MCF 10A (cell line): ENCODE data around the gene TRDMT1. TPM values are rescaled to one million over a fixed set of nuclear protein-coding genes. Genes with fewer than 3 reads are reported as not detected.

Source experiments
- BruUV-seq: library from RNA; stranded (reverse); fragments of 400-500 nt; replicated peaks from 2 replicates; lab custom pipeline; 2021; lab: Mats Ljungman, UMichigan
- CTCF ChIA-PET: fragments of 300-600 bp; sonication (Branson Sonifier 250); formaldehyde crosslinking; extraction: SDS; loops from one replicate; lab custom pipeline; 2021; ENCODE audit warnings: antibody characterized with exemption, inconsistent platforms; lab: Yijun Ruan, JAX
- POLR2A ChIA-PET: fragments of 300-600, 350-650 bp; sonication (Branson Sonifier 250); formaldehyde crosslinking; extraction: SDS; loops from one replicate; lab custom pipeline; 2020; ENCODE audit warnings: antibody characterized with exemption, inconsistent platforms; lab: Yijun Ruan, JAX
- DNase-seq: peaks from one replicate; pipeline ENCODE4 v3.0.0-alpha.2; 2018; ENCODE audit not compliant: unreplicated experiment
- H3K27ac Mint-ChIP-seq: one replicate; pipeline ENCODE4 v1.8.0; 2022; ENCODE audit warnings: mild to moderate bottlenecking, low read depth, mixed read lengths; ENCODE audit not compliant: unreplicated experiment
- H3K27me3 Mint-ChIP-seq: one replicate; pipeline ENCODE4 v1.8.0; 2022; ENCODE audit warnings: mixed read lengths; ENCODE audit not compliant: insufficient read depth, unreplicated experiment
- H3K36me3 Mint-ChIP-seq: one replicate; pipeline ENCODE4 v1.8.0; 2022; ENCODE audit warnings: mild to moderate bottlenecking, moderate library complexity, mixed read lengths; ENCODE audit not compliant: insufficient read depth, unreplicated experiment
- H3K4me1 Mint-ChIP-seq: one replicate; pipeline ENCODE4 v1.8.0; 2022; ENCODE audit warnings: mixed read lengths; ENCODE audit not compliant: insufficient read depth, unreplicated experiment
- H3K4me3 Mint-ChIP-seq: one replicate; pipeline ENCODE4 v1.8.0; 2022; ENCODE audit warnings: mild to moderate bottlenecking, moderate library complexity, mixed read lengths; ENCODE audit not compliant: unreplicated experiment
- H3K9me3 Mint-ChIP-seq: one replicate; pipeline ENCODE4 v1.8.0; 2022; ENCODE audit warnings: mixed read lengths; ENCODE audit not compliant: unreplicated experiment
- intact Hi-C: fragments of 100-400 bp; cut with micrococcal nuclease; formaldehyde crosslinking; loops from 2 replicates; pipeline ENCODE4 v1.14.1; 2022
- total RNA-seq: library from RNA; stranded (reverse); gene quantifications from 2 replicates; pipeline ENCODE4 v1.2.3, GENCODE V29; 2022
- TF ChIP-seq, protein P1 (sequence below): fragments of 200-600 bp; IDR thresholded peaks from one replicate; pipeline ENCODE4 v1.8.0; 2022; ENCODE audit warnings: antibody characterized with exemption, mild to moderate bottlenecking; ENCODE audit not compliant: unreplicated experiment

TRDMT1 gene
- total RNA-seq, 1 experiment from 2014 or later, result 8.7 TPM

DNA sequence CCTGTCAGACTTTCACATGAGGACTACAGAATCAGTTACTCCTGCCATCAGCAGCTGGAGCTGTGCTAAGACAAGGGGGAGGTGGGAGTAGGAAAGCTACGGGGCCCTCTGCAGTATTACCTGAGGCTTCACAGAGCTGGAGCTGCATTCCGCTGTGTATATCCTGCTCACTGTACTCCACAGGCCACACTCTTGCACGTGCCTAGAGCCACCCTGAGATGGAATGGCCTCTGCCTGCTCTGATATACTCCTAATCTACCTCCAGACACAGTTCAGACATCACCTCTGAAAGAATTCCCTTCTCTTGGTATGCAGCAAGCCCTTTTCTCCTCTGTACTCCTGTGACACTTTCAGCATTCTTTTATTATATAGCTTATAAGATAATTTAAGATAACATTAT is 34.8 kb downstream of the TRDMT1 start:
- CTCF ChIA-PET, result interaction anchor here (0.9 kb wide), 2 partner anchors 8 to 12 kb away, joined by 3 read pairs; no protein-coding TSS in a partner anchor
- no TSS peak for BruUV-seq

DNA sequence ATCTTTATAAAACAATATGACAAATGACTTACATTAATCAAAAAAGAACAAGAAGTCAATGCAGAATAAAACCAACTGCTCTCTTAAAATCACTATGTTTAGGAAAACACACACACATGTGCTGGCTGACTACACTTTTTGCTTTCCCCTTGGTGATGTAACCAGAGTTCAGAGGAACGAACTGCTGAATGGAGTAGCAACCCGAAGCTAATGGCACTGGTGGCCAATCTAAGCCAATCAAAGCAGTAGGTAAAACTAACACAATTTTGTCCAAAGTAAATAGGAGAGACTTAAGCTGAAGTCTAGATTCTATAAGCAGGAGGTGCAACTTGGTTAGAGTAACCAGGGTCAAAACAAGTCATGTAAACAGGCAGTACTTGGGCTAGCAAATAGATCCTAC is 38.6 kb downstream of the TRDMT1 start:
- Mint-ChIP-seq H3K27ac (no peak overlapping the region), H3K4me1 (no peaks in the 10 kb centered on the region), H3K4me3 (no peak overlapping the region), H3K36me3 (no peaks in the 10 kb centered on the region), H3K27me3 (no peaks in the 10 kb centered on the region), H3K9me3 (no peaks in the 10 kb centered on the region)
- intact Hi-C loops, result no loop called here
- TF ChIP-seq, protein P1, sequence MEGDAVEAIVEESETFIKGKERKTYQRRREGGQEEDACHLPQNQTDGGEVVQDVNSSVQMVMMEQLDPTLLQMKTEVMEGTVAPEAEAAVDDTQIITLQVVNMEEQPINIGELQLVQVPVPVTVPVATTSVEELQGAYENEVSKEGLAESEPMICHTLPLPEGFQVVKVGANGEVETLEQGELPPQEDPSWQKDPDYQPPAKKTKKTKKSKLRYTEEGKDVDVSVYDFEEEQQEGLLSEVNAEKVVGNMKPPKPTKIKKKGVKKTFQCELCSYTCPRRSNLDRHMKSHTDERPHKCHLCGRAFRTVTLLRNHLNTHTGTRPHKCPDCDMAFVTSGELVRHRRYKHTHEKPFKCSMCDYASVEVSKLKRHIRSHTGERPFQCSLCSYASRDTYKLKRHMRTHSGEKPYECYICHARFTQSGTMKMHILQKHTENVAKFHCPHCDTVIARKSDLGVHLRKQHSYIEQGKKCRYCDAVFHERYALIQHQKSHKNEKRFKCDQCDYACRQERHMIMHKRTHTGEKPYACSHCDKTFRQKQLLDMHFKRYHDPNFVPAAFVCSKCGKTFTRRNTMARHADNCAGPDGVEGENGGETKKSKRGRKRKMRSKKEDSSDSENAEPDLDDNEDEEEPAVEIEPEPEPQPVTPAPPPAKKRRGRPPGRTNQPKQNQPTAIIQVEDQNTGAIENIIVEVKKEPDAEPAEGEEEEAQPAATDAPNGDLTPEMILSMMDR, result no peak
- POLR2A ChIA-PET, result no interaction called here
- BruUV-seq, result no TSS peak
- no peak for DNase-seq
- CTCF ChIA-PET, result no interaction called here

More for the DNA sequence above, 34.8 kb downstream of the TRDMT1 start:
- no peaks in the 10 kb centered on the region for H3K9me3 Mint-ChIP-seq
- POLR2A ChIA-PET, result no interaction called here
- no peaks in the 10 kb centered on the region for H3K27me3 Mint-ChIP-seq
- no peak overlapping the region for H3K27ac Mint-ChIP-seq
- no peak for DNase-seq
- TF ChIP-seq, protein P1, result no peak
- no peak overlapping the region for H3K4me3 Mint-ChIP-seq
- intact Hi-C loops, result no loop called here
- no peaks in the 10 kb centered on the region for H3K36me3 Mint-ChIP-seq
- H3K4me1 Mint-ChIP-seq, result no peaks in the 10 kb centered on the region

DNA sequence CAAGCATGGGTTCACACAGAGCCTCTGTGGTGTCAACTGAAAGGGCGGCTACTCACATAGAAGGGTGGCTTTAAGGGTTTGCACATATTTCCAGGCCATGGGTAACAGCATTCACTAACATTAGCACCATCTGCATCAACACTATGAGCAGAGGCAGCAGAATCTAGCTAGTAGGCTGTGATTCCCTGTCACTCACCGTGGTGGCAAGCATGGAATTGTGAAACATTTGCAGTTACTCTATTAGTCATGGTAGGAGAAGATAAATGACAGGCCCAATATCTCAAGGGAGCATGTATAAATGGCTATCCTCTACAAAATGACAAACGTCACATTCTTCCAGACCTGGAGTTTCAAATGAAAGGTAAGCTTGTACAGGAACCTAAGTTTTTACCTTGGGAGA is 39.7 kb downstream of the TRDMT1 start:
- intact Hi-C loops, result no loop called here
- no peak overlapping the region for H3K4me3 Mint-ChIP-seq
- H3K9me3 Mint-ChIP-seq, result no peaks in the 10 kb centered on the region
- TF ChIP-seq, protein P1, result no peak
- ChIA-PET POLR2A (no interaction called here), CTCF (no interaction called here)
- DNase-seq, result peak; percentile 18
- no peaks in the 10 kb centered on the region for H3K36me3 Mint-ChIP-seq
- H3K27ac Mint-ChIP-seq, result no peak overlapping the region
- no peaks in the 10 kb centered on the region for H3K4me1 Mint-ChIP-seq
- H3K27me3 Mint-ChIP-seq, result no peaks in the 10 kb centered on the region
- no TSS peak for BruUV-seq

DNA sequence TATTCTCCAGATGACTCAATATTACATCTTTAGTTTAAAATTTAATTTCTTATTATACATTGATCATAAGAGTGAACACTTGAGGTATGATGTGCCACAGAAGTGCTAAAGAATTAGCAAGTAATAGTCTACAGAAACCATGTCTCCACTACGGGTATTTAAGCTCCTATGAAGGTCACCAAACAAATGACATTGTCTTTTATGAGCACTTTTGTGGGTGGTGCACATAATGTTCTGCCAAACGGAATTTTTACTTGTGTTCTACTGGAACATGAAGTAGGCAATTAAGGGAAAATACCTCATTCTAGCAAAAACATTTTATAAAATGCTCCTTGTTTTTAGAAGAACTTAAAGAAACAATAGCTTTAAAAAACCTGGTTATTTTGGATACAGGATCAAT is 44.4 kb downstream of the TRDMT1 start:
- H3K27me3 Mint-ChIP-seq, result no peaks in the 10 kb centered on the region
- CTCF ChIA-PET, result no interaction called here
- no peaks in the 10 kb centered on the region for H3K4me1 Mint-ChIP-seq
- intact Hi-C loops, result no loop called here
- H3K27ac Mint-ChIP-seq, result no peak overlapping the region
- BruUV-seq, result no TSS peak
- POLR2A ChIA-PET, result no interaction called here
- H3K36me3 Mint-ChIP-seq, result no peaks in the 10 kb centered on the region
- TF ChIP-seq, protein P1, result no peak
- H3K4me3 Mint-ChIP-seq, result no peak overlapping the region
- H3K9me3 Mint-ChIP-seq, result no peaks in the 10 kb centered on the region
- DNase-seq, result no peak
